D721Med (cell line): ENCODE data around the gene GABPA.
"Not testable (repeated sequence)": the region's sequence is repeated elsewhere in the genome, so short reads cannot be mapped to it uniquely, and the experiment has no call there.

Experiments
- DNase-seq: peaks from one replicate; pipeline ENCODE4 v3.0.0; 2011; ENCODE audit warnings: low spot score; ENCODE audit not compliant: insufficient read length
- FAIRE-seq: peaks from 2 replicates; lab custom pipeline; 2011; peaks lifted over from hg19 to GRCh38; lab: Jason Lieb, UNC
- CTCF ChIP-seq: IDR thresholded peaks from 2 replicates; pipeline ENCODE4 v1.5.1; 2012; ENCODE audit warnings: mild to moderate bottlenecking, control low read depth; ENCODE audit not compliant: insufficient read depth; ENCODE audit errors: missing control alignments

The GABPA gene

GRCh38 chr21:25734904-25735645 is at the start of gene GABPA, which contains the start of gene ATP5PF:
Gene GABPA, plus strand, starts transcription at chr21:25734972. Its CDS starts 6,627 bp downstream, at chr21:25741599.
Gene ATP5PF, minus strand, starts transcription at chr21:25734904. Its CDS starts 5,110 bp downstream, at chr21:25729794.
- TF ChIP-seq CTCF = no peak
- no peak for FAIRE-seq

GRCh38 chr21:25687787-25688186 is 47.0 kb upstream of the GABPA start:
- FAIRE-seq = no peak
- no peak for TF ChIP-seq CTCF
- DNase-seq = no peak

More at GRCh38 chr21:25734904-25735645, at the start of gene GABPA, which contains the start of gene ATP5PF:
- peak; percentile 23 for DNase-seq

GRCh38 chr21:25688275-25689155 is 46.3 kb upstream of the GABPA start:
- no peak for TF ChIP-seq CTCF
- FAIRE-seq (no peak), DNase-seq (no peak)

- no peak for TF ChIP-seq CTCF
- FAIRE-seq = no peak
- no peak for DNase-seq
Observed at GRCh38 chr21:25689226-25689625, 45.5 kb upstream of the GABPA start.

GRCh38 chr21:25691976-25692375 is 42.8 kb upstream of the GABPA start:
- TF ChIP-seq CTCF = no peak
- no peak for FAIRE-seq
- no peak for DNase-seq

GRCh38 chr21:25695461-25695860 is 39.3 kb upstream of the GABPA start:
- DNase-seq, FAIRE-seq: not testable (repeated sequence)

GRCh38 chr21:25700741-25701140 is 34.0 kb upstream of the GABPA start:
- no peak for TF ChIP-seq CTCF
- FAIRE-seq = no peak
- no peak for DNase-seq
